SK-MEL-5 (cell line): ENCODE data around the gene CCDC54. TPM values are rescaled to one million over a fixed set of nuclear protein-coding genes. Genes with fewer than 3 reads are reported as not detected.
A peak's percentile ranks its signal among the peaks of the same experiment; 100 is the strongest.

Experiments
- DNase-seq: peaks from one replicate; pipeline ENCODE4 v3.0.0-alpha.2; 2016; ENCODE audit warnings: low read depth, low spot score
- in situ Hi-C: cut with HindIII; loops from 2 replicates; pipeline ENCODE4 v1.10.0; 2016; ENCODE audit warnings: low sequenced_read_pairs, high pct_unique_total_duplicates, low pct_unique_long_range_greater_than_20kb
- total RNA-seq: library from RNA; depleted of rRNA; stranded (reverse); fragments of >200 nt; shearing (Covaris generic); gene quantifications from 2 replicates; pipeline ENCODE4 v1.2.3, GENCODE V29; 2014; rRNA removed

CCDC54 gene
- total RNA-seq, 1 experiment from 2014 or later = not detected

GRCh38 chr3:107416138-107416537 lies 38.9 kb downstream of the CCDC54 start:
- DNase-seq = no peak
- in situ Hi-C loops = no loop called here

- in situ Hi-C loops = no loop called here
- no peak for DNase-seq
Measured at GRCh38 chr3:107416886-107417285, 39.6 kb downstream of the CCDC54 start.

- in situ Hi-C loops = no loop called here
- DNase-seq = peak; percentile 88
Measured at GRCh38 chr3:107421170-107421792, 44.0 kb downstream of the CCDC54 start.

- no peak for DNase-seq
- in situ Hi-C loops = no loop called here
Measured at GRCh38 chr3:107421881-107422280, 44.6 kb downstream of the CCDC54 start.

GRCh38 chr3:107425033-107425432 lies 47.8 kb downstream of the CCDC54 start:
- in situ Hi-C loops = no loop called here
- no peak for DNase-seq

- DNase-seq = no peak
Measured at GRCh38 chr3:107426223-107426622, 49.0 kb downstream of the CCDC54 start.

More at GRCh38 chr3:107426223-107426622, 49.0 kb downstream of the CCDC54 start:
- in situ Hi-C loops = no loop called here

Other genes starting within 250 kb of the CCDC54 start
- 81.9 and 110 TPM in 2 replicates for gene BBX, start 145.5 kb downstream of the CCDC54 start, total RNA-seq